ENCODE measurements around the gene C11orf42.

C11orf42 gene

DNA sequence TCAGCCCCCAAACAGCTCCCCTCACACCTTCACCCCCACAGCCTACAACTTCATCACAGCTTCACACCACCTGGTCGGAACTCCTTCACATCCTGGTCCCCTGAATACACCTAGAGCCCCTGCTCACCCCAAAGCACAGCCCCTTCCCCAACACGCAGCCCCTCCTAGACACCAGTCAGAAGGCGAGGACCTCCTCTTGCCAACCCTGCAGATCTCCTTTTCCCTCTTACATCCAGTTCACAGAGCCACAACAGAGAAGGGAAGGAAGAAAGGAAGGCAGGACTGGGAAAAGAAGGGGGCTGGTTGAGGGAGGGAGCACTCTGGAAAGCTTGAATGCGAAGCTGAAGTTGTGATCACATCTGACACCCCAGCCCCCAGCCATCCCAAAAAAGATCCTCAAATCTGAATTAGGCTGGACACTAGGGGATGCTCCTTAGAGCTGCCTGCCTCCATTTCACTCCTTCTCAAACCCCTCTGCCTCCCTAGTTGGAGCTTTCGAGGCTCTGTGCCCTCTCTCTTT lies 54.9 kb downstream of the C11orf42 start:
- DNase-seq = no peak

Measured in SHP77 treated with DMSO at 0.1 percent for 48 hours (cell line).